NCI-H146 (cell line): ENCODE results near the gene TAS2R42.

Source experiments
- DNase-seq: peaks from one replicate; lab custom pipeline; 2025; lab: John Stamatoyannopoulos, UW

Gene TAS2R42

DNA sequence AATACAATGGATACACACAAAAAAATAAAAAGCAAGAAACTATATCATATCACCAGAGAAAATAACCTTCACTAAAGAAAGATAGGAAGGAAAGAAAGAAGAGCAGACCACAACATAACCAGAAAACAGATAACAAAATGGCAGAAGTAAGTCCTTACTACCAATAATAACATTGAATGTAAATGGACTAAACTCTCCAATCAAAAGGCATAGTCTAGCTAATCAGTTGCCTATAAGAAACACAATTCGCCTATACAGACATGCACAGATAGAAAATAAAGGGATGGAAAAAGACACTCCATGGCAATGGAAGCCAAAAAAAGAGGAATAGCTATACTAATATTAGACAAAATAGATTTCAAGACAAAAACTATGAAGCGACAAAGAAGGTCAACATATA, 43.4 kb downstream of the TAS2R42 start:
- no peak for DNase-seq

DNA sequence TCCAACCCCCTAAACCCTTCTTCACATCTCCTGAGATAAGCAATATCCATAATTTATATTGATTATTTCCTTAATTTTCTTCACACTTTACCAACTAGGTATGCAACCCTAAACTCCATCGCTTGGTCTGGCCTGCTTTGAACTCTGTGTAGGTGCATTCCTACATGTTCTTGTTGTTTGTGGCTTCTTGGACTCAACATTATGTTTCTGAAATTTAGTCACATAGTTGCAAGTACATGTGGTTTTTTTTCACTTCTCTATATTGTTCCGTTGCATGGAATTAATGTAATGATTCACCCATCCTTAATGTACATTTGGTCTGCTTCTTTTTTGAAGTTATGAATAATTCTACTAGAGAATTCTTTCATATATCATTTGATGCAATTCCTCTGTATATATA, 50.7 kb downstream of the TAS2R42 start:
- DNase-seq = no peak
